GM18858 (cell line): ENCODE data around the gene TERT.
"Not testable (repeated sequence)": the region's sequence is repeated elsewhere in the genome, so short reads cannot be mapped to it uniquely, and the experiment has no call there.

Experiments used
- ATAC-seq: cut with Tn5 transposase; IDR thresholded peaks from one replicate; pipeline ENCODE4 v1.9.1; 2021; ENCODE audit not compliant: unreplicated experiment

Gene TERT

GRCh38 chr5:1294835-1295649 is at the start of gene TERT:
Gene TERT (minus strand): TSS chr5:1295068. CDS start chr5:1294989, 79 bp downstream.
- no peak for ATAC-seq

- peak; percentile 13 for ATAC-seq
These were observed 49.3 kb upstream of the TERT start for GRCh38 chr5:1343931-1344901.

- no peak for ATAC-seq
These were observed 48.5 kb upstream of the TERT start for GRCh38 chr5:1343315-1343751.

- ATAC-seq = not testable (repeated sequence)
These were observed 47.8 kb upstream of the TERT start for GRCh38 chr5:1342711-1343110.

GRCh38 chr5:1342268-1342667 is 47.4 kb upstream of the TERT start:
- no peak for ATAC-seq

- no peak for ATAC-seq
These were observed 47.0 kb upstream of the TERT start for GRCh38 chr5:1341863-1342262.

- not testable (repeated sequence) for ATAC-seq
These were observed 44.9 kb upstream of the TERT start for GRCh38 chr5:1339818-1340210.

- not testable (repeated sequence) for ATAC-seq
These were observed 44.4 kb upstream of the TERT start for GRCh38 chr5:1339139-1339817.

GRCh38 chr5:1338506-1339070 is 43.7 kb upstream of the TERT start:
- ATAC-seq = no peak

GRCh38 chr5:1338196-1338490 is 43.3 kb upstream of the TERT start:
- no peak for ATAC-seq

- no peak for ATAC-seq
These were observed 42.8 kb upstream of the TERT start for GRCh38 chr5:1337489-1338195.

- no peak for ATAC-seq
These were observed 42.1 kb upstream of the TERT start for GRCh38 chr5:1336749-1337488.

- no peak for ATAC-seq
These were observed 41.3 kb upstream of the TERT start for GRCh38 chr5:1336106-1336561.

- no peak for ATAC-seq
These were observed 40.8 kb upstream of the TERT start for GRCh38 chr5:1335540-1336095.

- no peak for ATAC-seq
These were observed 40.1 kb upstream of the TERT start for GRCh38 chr5:1334831-1335539.

- ATAC-seq = no peak
These were observed 39.1 kb upstream of the TERT start for GRCh38 chr5:1333986-1334385.

- ATAC-seq = not testable (repeated sequence)
These were observed 38.4 kb upstream of the TERT start for GRCh38 chr5:1333286-1333685.

- no peak for ATAC-seq
These were observed 37.7 kb upstream of the TERT start for GRCh38 chr5:1332461-1333001.
